ENCODE results near the gene MMP15.

Gene MMP15

GRCh38 chr16:58037365-58038057, 12.0 kb downstream of the MMP15 start:
- DNase-seq = no peak

- no peak for DNase-seq
Measured at GRCh38 chr16:58038219-58038641, 12.7 kb downstream of the MMP15 start.

- DNase-seq = no peak
Measured at GRCh38 chr16:58039829-58040495, 14.4 kb downstream of the MMP15 start.

- no peak for DNase-seq
Measured at GRCh38 chr16:58040496-58040846, 14.9 kb downstream of the MMP15 start.

GRCh38 chr16:58040945-58041627, 15.5 kb downstream of the MMP15 start:
- DNase-seq = no peak

- DNase-seq = no peak
Measured at GRCh38 chr16:58041628-58041955, 16.0 kb downstream of the MMP15 start.

GRCh38 chr16:58042001-58042885, 16.7 kb downstream of the MMP15 start:
- no peak for DNase-seq

- no peak for DNase-seq
Measured at GRCh38 chr16:58042886-58043515, 17.4 kb downstream of the MMP15 start.

GRCh38 chr16:58043571-58044155, 18.1 kb downstream of the MMP15 start:
- no peak for DNase-seq

GRCh38 chr16:58044266-58045019, 18.9 kb downstream of the MMP15 start:
- no peak for DNase-seq

GRCh38 chr16:58045096-58045495, 19.5 kb downstream of the MMP15 start:
- no peak for DNase-seq

- DNase-seq = no peak
Measured at GRCh38 chr16:58046054-58046881, 20.7 kb downstream of the MMP15 start.

- DNase-seq = no peak
Measured at GRCh38 chr16:58046936-58047335, 21.4 kb downstream of the MMP15 start.

GRCh38 chr16:58047557-58048348, 22.2 kb downstream of the MMP15 start:
- DNase-seq = no peak

GRCh38 chr16:58048494-58049231, 23.1 kb downstream of the MMP15 start:
- no peak for DNase-seq

- DNase-seq = no peak
Measured at GRCh38 chr16:58049232-58050185, 24.0 kb downstream of the MMP15 start.

- no peak for DNase-seq
Measured at GRCh38 chr16:58051296-58051695, 25.7 kb downstream of the MMP15 start.
